ENCODE measurements around the gene LRRC38.

GRCh38 chr1:13528320-13528719 is 14.5 kb upstream of the LRRC38 start:
- TF ChIP-seq CTCF (IDR thresholded peaks at IDR 0.05): no peak
- no peak for TF ChIP-seq EZH2 (IDR thresholded peaks at IDR 0.05; ENCODE audit: borderline replicate concordance, insufficient read depth, low read depth, low read length, poor library complexity, severe bottlenecking)

Measured in B cell (primary cell).